ENCODE data around the gene ATRNL1.

ATRNL1 gene

DNA sequence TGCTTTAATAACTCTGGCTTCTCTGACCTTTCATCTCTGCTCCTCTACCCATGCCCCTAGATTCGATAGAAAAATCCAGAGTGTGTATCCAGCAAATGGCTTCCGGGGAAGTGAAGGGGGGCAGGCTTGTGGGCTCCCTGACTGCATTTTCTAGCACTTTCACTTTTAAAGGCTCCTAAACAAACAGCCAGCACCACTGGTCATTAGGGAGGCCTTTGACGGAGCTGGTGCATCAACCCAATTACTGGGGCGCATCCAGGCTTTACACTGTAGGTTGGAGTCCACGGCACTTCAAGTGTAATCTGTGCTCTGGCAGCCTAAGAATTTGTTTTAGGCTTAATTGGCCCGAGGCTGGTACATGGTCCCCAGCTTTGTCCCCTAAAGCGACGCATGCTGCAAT, 887.9 kb downstream of the ATRNL1 start:
- FAIRE-seq (no peak), DNase-seq (ENCODE audit: insufficient read length, low spot score) (no peak)
- no peak for TF ChIP-seq POLR2A (IDR thresholded peaks at IDR 0.05; ENCODE audit: low read depth, low read length)

DNA sequence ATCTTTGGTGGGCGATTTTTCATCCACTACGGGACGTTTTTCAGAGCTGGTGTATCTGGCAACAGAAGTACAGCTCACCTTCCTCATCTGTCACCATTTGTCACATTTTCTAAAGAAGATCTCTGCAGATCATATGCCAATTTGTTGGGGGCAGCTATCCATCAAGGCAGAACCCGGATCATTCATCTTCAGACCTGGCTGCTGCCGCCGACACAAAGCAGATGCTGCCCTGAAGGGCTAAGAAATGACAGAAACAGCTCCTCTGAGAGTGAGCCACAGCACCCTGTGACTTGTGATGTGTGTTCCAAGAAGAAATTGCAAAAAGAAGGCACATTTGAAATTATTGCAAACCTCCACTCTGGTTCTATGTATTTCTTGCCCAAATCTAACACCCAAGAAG, 888.9 kb downstream of the ATRNL1 start:
- no peak for TF ChIP-seq POLR2A (IDR thresholded peaks at IDR 0.05; ENCODE audit: low read depth, low read length)
- FAIRE-seq, result no peak
- DNase-seq (ENCODE audit: insufficient read length, low spot score), result no peak

DNA sequence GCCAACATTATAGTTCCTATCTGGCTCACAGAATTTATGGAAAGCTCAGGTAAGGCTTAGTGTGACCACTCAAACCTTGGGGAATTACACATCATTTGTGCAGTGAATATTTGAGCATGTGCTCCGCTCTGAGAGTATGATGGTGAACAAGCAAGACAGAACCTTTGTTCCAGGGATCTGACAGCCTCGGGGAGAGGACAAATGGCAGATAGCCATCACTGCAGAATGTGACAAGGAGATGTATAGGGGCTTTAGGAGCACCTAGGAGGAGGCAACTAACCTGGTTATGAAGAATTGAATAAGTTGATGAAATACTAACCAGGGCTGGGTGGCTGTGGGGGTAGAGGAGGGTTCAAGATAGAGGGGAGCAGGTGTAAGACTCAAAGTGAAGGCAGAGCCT, 889.4 kb downstream of the ATRNL1 start:
- DNase-seq (ENCODE audit: insufficient read length, low spot score) (no peak), FAIRE-seq (no peak)
- TF ChIP-seq POLR2A (IDR thresholded peaks at IDR 0.05; ENCODE audit: low read depth, low read length), result no peak

DNA sequence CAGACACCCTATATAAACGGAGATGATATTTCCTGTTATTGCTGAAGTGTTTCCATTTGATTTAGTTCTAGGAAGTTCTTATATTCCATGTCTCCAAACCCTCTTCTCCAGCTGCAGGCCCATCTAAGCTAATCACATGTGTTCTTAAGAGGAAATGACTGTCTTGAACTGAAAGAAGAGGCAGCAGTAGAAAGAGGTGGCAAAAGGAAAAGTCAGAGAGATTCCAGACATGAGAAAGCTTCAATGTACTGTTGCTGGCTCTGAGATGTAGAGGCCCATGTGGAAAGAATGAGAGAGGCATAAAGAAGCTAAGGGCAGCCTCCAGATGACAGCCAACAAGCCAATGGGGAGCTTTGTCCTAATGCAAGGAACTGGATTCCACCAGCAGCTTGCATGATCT, 892.6 kb downstream of the ATRNL1 start:
- DNase-seq (ENCODE audit: insufficient read length, low spot score), result no peak
- TF ChIP-seq POLR2A (IDR thresholded peaks at IDR 0.05; ENCODE audit: low read depth, low read length), result no peak
- FAIRE-seq, result no peak

DNA sequence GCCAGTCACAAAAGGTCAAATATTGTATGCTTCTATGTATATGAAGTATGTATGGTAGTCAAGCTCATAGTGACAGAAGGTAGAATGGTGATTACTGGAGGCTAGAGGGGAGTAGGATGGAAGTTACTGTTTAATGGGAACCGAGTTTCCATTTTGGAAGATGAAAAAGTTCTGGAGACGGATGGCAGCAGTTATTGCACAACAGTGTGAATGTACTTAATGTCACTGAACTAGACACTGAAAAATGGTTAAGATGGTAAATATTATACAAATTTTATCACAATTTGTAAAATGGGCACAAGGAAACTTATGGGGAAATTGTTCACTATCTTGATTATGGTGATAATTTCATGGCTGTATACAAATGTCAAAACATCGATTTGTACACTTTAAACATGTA, 895.2 kb downstream of the ATRNL1 start:
- FAIRE-seq (no peak), DNase-seq (ENCODE audit: insufficient read length, low spot score) (no peak)
- TF ChIP-seq POLR2A (IDR thresholded peaks at IDR 0.05; ENCODE audit: low read depth, low read length), result no peak

DNA sequence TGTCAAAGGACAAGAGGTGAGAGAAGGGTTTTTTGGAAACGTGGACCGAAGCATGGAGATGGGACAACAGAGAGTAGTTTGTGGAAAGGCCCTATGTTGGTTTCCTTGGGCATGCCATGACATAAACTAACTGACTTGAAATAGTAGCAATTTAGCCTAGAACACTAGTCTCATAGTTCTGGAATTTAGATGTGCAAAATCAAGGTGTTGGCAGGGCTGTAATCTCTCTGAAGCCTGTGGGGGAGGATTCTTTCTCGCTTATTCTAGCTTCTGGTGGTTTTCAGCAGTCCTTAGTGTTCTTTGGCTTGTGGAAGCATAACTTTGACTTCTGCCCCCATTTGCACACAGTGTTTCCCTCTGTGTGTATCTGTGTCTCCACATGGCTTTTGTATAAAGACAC, 896.5 kb downstream of the ATRNL1 start:
- FAIRE-seq, result no peak
- no peak for DNase-seq (ENCODE audit: insufficient read length, low spot score)
- no peak for TF ChIP-seq POLR2A (IDR thresholded peaks at IDR 0.05; ENCODE audit: low read depth, low read length)

DNA sequence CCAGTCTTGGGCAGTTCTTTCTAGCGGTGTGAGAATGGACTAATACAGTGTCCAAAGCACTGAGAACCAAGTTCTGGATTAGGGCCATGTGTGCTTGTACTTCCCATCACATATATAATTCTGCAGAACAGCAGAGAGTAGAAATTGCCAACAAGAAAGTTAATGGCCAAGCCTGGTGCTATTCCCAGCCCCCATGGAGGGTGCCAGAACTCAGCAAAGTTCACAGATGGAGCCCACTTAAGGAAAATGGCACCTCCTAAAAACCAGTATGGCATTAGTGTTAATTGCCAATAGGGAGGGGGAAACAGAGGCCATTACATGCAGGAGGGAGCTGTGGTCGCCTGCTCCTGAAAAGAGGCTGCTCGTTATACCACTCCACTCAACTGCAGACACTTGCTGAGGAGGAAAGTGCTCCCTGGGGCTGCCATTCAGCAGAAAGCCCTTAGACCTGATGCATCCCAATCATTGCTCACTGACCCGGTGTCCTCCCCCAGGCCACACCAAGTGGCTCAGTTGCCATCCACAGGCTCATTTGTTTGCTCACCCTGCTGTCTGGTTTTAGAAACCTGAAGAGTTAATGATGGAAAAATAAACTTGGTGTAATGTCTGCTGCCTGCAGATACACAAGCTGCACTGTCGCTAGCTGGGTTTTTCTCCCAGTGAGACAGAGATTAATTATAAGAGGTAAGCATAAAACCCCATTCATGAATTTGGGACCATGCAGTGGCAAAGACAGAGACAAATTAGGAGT, 899.2 kb downstream of the ATRNL1 start:
- TF ChIP-seq POLR2A (IDR thresholded peaks at IDR 0.05; ENCODE audit: low read depth, low read length), result no peak
- no peak for DNase-seq (ENCODE audit: insufficient read length, low spot score)
- no peak for FAIRE-seq

DNA sequence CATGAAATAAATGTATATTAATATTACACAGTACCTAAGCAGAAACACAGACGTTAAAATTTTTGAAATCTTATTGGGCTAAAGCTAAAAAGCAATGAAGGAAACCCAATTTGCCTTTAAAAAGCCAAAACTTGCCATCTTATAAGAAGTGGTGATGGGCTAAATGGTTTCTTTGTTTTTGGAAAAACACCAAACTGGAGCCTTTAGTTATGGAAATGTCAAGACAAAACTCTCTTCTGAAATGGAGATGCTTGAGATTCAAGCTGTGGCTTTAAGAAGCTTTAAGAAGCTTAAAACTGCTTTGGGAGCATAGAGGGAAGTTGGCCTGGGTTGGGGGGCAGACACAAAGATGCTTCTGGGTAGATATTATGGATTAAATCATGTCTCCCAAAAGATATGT, 902.9 kb downstream of the ATRNL1 start:
- DNase-seq (ENCODE audit: insufficient read length, low spot score), result no peak
- no peak for TF ChIP-seq POLR2A (IDR thresholded peaks at IDR 0.05; ENCODE audit: low read depth, low read length)
- FAIRE-seq, result no peak

DNA sequence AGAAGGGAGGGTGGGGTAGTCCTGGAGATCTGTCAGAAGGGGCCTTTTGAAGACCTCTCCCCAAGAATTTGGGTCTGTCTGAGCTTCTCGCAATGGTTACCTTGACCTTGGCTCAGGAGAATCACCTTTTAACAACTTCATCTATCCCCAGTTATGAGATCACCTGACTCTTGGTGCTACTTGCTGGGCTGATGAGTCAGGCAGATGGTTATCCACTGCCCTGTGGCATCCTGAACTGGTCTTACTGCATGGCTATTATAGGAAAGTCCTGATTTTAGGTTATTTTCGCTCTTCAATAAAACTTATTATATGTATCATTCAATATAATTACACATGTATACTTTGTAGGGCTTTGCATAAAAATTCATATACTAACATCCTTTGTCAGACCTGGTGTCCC, 905.1 kb downstream of the ATRNL1 start:
- DNase-seq (ENCODE audit: insufficient read length, low spot score) (no peak), FAIRE-seq (no peak)
- no peak for TF ChIP-seq POLR2A (IDR thresholded peaks at IDR 0.05; ENCODE audit: low read depth, low read length)

All from H54 (cell line).